ENCODE measurements around the gene ATP9A.

Gene ATP9A

DNA sequence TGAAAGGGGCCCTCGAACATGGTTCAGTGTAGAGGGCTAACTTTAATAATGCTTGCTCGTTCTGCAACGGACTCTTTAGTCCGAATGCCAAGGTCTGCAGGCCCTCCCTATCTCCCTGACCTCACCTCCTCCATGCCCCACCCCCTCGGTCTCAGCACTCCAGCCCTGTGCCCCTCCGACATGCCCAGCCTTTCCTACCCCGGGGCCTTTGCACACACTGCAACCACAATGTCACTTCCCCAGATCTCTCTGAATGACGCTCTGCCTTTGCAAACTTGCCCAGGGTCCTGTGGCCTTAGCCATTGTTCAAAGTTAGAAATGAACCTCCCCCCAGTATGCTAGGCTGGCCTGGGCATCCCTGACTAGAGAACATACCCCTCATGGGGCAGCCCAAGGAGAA is 175.6 kb downstream of the ATP9A start:
- no peak overlapping the region for H3K27ac ChIP-seq
- no peak for TF ChIP-seq CTCF (conservative IDR thresholded peaks at IDR 0.05)

- no peak overlapping the region for H3K27ac ChIP-seq
- TF ChIP-seq CTCF (conservative IDR thresholded peaks at IDR 0.05): no peak
Measured at GRCh38 chr20:51591871-51592270, 176.3 kb downstream of the ATP9A start.

- H3K27ac ChIP-seq: no peak overlapping the region
- TF ChIP-seq CTCF (conservative IDR thresholded peaks at IDR 0.05): no peak
Measured at GRCh38 chr20:51588762-51589161, 179.4 kb downstream of the ATP9A start.

DNA sequence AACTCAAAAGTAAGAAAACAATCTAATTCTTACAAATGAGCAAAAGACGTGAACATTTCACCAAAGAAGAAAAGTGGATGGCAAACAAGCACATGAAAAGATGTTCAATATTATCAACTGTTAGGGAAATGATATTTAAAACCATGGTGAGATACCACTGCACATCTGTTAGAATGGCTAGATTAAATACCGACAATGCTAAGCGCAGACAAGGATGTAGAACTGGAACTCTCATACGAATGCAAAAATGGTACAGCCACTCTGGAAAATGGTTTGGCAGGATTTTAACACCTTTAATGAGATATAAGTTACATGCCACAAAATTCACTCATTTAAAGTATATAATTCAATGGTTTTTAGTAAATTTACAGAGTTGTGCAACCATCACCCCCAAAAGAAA is 181.0 kb downstream of the ATP9A start:
- no peak for TF ChIP-seq CTCF (conservative IDR thresholded peaks at IDR 0.05)
- no peak overlapping the region for H3K27ac ChIP-seq

GRCh38 chr20:51586005-51586440 is 182.2 kb downstream of the ATP9A start:
- H3K27ac ChIP-seq: no peak overlapping the region
- no peak for TF ChIP-seq CTCF (conservative IDR thresholded peaks at IDR 0.05)

GRCh38 chr20:51585148-51585547 is 183.0 kb downstream of the ATP9A start:
- H3K27ac ChIP-seq: no peak overlapping the region
- TF ChIP-seq CTCF (conservative IDR thresholded peaks at IDR 0.05): no peak

DNA sequence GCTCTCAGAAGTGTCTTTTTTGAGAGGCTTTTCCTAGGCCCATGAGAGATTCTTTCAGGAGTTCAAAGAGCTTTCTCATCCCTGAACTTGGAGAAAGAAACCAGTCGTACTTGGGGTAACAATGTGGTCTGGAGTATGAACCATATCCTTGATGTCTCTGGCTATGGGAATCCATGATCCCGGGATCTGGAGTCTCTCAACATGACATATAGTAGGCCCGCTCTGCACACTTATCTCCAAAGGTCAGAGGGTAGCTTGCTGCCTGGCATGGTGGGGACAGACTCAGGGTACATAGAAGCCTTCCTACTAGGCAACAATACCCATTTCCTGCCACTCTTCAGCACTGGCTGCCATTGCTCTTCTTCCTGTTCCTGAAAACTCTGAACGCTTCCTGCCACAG is 183.5 kb downstream of the ATP9A start:
- no peak for TF ChIP-seq CTCF (conservative IDR thresholded peaks at IDR 0.05)
- no peak overlapping the region for H3K27ac ChIP-seq

DNA sequence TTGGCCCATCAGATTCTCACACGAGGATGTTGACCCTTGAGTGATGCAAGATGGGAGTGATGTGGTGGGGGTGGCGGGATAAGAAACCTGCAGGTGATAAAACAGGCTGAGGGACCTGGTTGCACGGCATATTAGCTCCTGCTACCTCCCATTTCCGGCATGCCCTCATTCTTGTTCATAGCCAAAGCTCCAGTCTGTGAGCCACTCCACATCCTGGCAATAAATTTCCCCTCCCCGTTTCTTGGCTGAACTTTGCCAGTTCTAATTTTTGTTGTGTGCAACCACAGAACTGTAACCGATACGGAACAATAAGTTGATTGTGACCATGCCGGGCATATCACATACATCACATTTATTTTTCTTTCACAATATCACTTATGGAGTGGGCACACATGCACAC is 184.1 kb downstream of the ATP9A start:
- no peak for TF ChIP-seq CTCF (conservative IDR thresholded peaks at IDR 0.05)
- no peak overlapping the region for H3K27ac ChIP-seq

All from VCaP (cell line).